GM23248 (cell line): ENCODE results near the gene ALDOB.

Experiments
- EZH2 ChIP-seq: fragments of 200-600 bp; sonication (generic); IDR thresholded peaks from 2 replicates; pipeline ENCODE4 v1.6.1; 2018; ENCODE audit warnings: antibody characterized with exemption, mild to moderate bottlenecking; ENCODE audit not compliant: insufficient read depth, poor library complexity, severe bottlenecking
- EZH2phosphoT487 ChIP-seq: fragments of 200-600 bp; sonication (generic); IDR thresholded peaks from 2 replicates; pipeline ENCODE4 v1.6.1; 2018; ENCODE audit warnings: antibody characterized with exemption, moderate library complexity, mild to moderate bottlenecking, low read depth; ENCODE audit not compliant: insufficient read depth

DNA sequence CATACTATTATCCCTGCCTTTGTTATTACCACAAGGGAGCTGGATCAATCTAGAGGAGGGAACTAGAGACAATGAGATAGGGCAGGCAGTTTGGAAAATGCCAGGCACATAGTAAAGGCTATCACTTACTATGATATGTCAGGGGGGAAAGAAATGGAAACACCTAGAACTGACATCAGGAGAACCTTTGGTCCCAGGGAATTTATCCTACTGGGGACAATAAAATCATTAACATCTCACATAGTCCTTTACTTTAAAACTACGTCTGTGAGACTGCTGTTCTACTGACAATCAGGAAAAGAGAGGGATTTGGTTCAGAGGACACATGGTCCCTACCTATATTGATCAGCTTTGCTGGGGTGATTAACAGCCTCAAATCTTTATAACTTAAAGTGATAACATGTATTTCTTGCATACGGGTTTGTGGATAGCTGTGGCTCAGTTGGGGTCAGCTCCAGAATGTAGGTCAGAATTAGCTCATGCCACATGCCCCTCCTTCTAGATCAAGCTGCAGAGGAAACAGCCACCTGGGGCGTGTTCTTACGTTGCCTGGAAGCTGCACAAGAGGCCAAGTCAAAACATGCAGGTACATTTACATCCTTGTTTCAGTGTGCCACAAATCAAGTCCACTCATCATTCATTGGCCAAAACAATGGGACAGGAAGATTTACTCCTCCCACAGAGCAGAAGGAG, 43.9 kb upstream of the ALDOB start:
- TF ChIP-seq EZH2 (no peak), EZH2phosphoT487 (no peak)
